ENCODE measurements around the gene RARA. TPM values are rescaled to one million over a fixed set of nuclear protein-coding genes. Genes with fewer than 3 reads are reported as not detected.

Gene RARA
- total RNA-seq (2022; extraction: Qiagen RNA extraction; ENCODE audit: low read depth) = 35.1 to 42.9 TPM (median 37.0 TPM) in 5 replicates

GRCh38 chr17:40309031-40309948 is at the start of gene RARA:
TSS of gene RARA (plus strand) at chr17:40309180. CDS start at chr17:40331219, 22,039 bp downstream.

GRCh38 chr17:40287494-40288369 is 21.2 kb upstream of the RARA start, which contains the start of gene CDC6:
TSS of gene CDC6 (plus strand) at chr17:40287879. CDS start at chr17:40289421, 1,542 bp downstream.

DNA sequence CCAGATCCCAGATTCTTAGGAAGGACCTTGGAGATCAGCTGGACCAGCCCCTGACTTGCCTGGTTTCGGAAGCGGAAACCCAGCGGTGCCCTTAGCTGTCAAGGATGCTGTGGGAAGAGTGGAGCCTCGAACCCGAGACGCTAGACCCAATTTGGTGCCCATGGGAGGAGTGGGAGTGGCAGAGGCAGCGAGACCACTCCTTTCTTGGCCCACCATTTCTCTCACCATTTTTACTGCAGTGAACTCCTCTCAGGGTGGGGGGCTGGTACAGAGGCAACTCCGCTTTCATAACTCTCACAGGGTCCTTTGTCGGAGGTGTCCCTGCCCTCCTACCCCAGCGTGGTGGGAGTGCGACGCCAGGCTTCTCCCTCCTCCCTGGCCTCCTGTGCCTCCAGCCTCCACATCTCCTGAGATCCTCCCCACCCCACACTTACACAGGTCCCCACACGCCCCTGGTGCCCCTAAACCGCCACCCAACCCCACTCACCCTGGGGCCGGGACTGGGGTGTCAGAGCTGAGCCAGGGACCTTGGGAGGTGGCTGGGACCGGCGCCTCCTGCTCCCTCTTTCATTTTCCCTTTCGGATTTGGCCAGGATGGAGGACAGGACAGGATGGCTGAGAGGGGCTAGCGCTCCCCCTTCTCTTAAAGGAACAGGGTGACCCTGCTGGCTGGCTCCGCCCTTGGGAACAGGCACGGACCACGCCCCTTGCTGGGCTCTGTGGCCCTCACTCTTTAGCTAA is 55.3 kb downstream of the RARA start, which contains the start of gene GJD3:
GJD3 (minus strand) TSS at position 617 of the 741 bp plus-strand sequence. CDS start 922 bp downstream, outside the sequence.

Other genes starting within 250 kb of the RARA start
- gene THRA, start 246.2 kb upstream of the RARA start, total RNA-seq (2022; extraction: Qiagen RNA extraction; ENCODE audit: low read depth) = 13.3 to 19.6 TPM (median 18.7 TPM) in 5 replicates
- 9.3 to 12.8 TPM (median 11.5 TPM) in 5 replicates for gene NR1D1, start 208.6 kb upstream of the RARA start, total RNA-seq (2022; extraction: Qiagen RNA extraction; ENCODE audit: low read depth)
- 54.9 to 64.4 TPM (median 62.7 TPM) in 5 replicates for gene MSL1, start 187.2 kb upstream of the RARA start, total RNA-seq (2022; extraction: Qiagen RNA extraction; ENCODE audit: low read depth)
- gene CASC3, start 168.6 kb upstream of the RARA start, total RNA-seq (2022; extraction: Qiagen RNA extraction; ENCODE audit: low read depth) = 40.8 to 48.1 TPM (median 45.2 TPM) in 5 replicates
- 2.4 to 2.7 TPM (median 2.5 TPM) in 5 replicates for gene RAPGEFL1, start 131.7 kb upstream of the RARA start, total RNA-seq (2022; extraction: Qiagen RNA extraction; ENCODE audit: low read depth)
- 17.5 to 22.6 TPM (median 18.1 TPM) in 5 replicates for gene WIPF2, start 89.9 kb upstream of the RARA start, total RNA-seq (2022; extraction: Qiagen RNA extraction; ENCODE audit: low read depth)
- 53.9 to 62.4 TPM (median 58.9 TPM) in 5 replicates for gene CDC6, start 21.3 kb upstream of the RARA start, total RNA-seq (2022; extraction: Qiagen RNA extraction; ENCODE audit: low read depth)
- 0.51 to 0.98 TPM (median 0.87 TPM) in 5 replicates for gene GJD3, start 55.6 kb downstream of the RARA start, total RNA-seq (2022; extraction: Qiagen RNA extraction; ENCODE audit: low read depth)
- 132 to 273 TPM (median 231 TPM) in 5 replicates for gene TOP2A, start 108.7 kb downstream of the RARA start, total RNA-seq (2022; extraction: Qiagen RNA extraction; ENCODE audit: low read depth)
- 1,992 to 2,812 TPM (median 2,504 TPM) in 5 replicates for gene IGFBP4, start 134.3 kb downstream of the RARA start, total RNA-seq (2022; extraction: Qiagen RNA extraction; ENCODE audit: low read depth)
- 97.4 to 131 TPM (median 101 TPM) in 5 replicates for gene TNS4, start 192.4 kb downstream of the RARA start, total RNA-seq (2022; extraction: Qiagen RNA extraction; ENCODE audit: low read depth)

Measured in A549 treated with RU486 at 1 μM for 4 hours (cell line).